ENCODE results near the gene ERCC6.

DNA sequence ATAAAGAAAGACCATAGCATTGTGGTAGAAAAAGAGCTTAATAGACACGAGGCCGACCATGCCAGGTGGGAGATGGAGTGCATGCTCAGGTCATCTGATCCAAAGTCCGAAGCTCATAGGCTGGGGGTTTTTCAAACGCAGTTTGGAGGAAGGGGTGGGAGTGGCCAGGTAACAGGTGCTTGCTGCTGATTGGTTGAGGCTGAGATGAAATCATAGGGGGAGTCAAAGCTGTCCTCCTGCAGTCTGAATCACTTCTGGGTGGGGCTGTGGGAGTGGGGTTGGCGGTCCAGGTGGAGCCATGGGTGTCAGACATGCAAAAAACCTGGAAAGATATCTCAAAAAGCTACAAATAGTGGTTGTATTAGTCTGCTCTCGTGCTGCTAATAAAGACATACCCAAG, 2.8 kb upstream of the ERCC6 start:
- no peak for TF ChIP-seq EZH2 (IDR thresholded peaks at IDR 0.05; ENCODE audit: borderline replicate concordance, low read depth, low read length, severe bottlenecking)
- TF ChIP-seq, protein P1, sequence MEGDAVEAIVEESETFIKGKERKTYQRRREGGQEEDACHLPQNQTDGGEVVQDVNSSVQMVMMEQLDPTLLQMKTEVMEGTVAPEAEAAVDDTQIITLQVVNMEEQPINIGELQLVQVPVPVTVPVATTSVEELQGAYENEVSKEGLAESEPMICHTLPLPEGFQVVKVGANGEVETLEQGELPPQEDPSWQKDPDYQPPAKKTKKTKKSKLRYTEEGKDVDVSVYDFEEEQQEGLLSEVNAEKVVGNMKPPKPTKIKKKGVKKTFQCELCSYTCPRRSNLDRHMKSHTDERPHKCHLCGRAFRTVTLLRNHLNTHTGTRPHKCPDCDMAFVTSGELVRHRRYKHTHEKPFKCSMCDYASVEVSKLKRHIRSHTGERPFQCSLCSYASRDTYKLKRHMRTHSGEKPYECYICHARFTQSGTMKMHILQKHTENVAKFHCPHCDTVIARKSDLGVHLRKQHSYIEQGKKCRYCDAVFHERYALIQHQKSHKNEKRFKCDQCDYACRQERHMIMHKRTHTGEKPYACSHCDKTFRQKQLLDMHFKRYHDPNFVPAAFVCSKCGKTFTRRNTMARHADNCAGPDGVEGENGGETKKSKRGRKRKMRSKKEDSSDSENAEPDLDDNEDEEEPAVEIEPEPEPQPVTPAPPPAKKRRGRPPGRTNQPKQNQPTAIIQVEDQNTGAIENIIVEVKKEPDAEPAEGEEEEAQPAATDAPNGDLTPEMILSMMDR (IDR thresholded peaks at IDR 0.05; ENCODE audit: extremely low read depth in 1 of 2, insufficient read depth in 1 of 2, low read depth in 1 of 2, low read length in 2 of 2): no peak
- no peak for TF ChIP-seq POLR2A (IDR thresholded peaks at IDR 0.05; ENCODE audit: low read depth, low read length)
- no peak for TF ChIP-seq POLR2AphosphoS5 (IDR thresholded peaks at IDR 0.05; ENCODE audit: insufficient read depth, low read depth, low read length)
- TF ChIP-seq, protein P2, sequence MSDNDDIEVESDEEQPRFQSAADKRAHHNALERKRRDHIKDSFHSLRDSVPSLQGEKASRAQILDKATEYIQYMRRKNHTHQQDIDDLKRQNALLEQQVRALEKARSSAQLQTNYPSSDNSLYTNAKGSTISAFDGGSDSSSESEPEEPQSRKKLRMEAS (IDR thresholded peaks at IDR 0.05; ENCODE audit: insufficient read depth, insufficient read length): no peak
